ENCODE results near the gene TUBGCP2.

DNA sequence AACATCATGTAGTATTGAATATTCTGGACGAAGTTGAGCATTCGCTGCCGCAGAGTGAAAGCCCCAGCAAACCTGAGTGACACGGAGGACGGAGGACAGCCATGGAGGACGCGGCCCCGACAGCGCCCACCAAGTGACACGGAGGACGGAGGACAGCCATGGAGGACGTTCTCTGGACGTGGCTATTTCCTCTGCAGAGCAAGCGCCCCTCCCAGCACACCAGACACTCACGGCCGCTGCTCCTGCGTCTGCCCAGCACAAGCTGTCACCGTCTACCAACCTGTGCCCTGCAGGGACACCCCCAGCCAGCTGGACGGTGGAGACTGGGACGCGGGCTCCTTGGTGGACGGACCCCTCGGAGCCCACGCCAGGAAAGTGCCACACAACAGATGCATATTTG is 24.7 kb downstream of the TUBGCP2 start:
- TF ChIP-seq, protein P1, sequence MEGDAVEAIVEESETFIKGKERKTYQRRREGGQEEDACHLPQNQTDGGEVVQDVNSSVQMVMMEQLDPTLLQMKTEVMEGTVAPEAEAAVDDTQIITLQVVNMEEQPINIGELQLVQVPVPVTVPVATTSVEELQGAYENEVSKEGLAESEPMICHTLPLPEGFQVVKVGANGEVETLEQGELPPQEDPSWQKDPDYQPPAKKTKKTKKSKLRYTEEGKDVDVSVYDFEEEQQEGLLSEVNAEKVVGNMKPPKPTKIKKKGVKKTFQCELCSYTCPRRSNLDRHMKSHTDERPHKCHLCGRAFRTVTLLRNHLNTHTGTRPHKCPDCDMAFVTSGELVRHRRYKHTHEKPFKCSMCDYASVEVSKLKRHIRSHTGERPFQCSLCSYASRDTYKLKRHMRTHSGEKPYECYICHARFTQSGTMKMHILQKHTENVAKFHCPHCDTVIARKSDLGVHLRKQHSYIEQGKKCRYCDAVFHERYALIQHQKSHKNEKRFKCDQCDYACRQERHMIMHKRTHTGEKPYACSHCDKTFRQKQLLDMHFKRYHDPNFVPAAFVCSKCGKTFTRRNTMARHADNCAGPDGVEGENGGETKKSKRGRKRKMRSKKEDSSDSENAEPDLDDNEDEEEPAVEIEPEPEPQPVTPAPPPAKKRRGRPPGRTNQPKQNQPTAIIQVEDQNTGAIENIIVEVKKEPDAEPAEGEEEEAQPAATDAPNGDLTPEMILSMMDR (IDR thresholded peaks at IDR 0.05), result no peak
- TF ChIP-seq POLR2A (IDR thresholded peaks at IDR 0.05), result no peak
